ENCODE data around the gene ADCYAP1.

- TF ChIP-seq POLR2A (IDR thresholded peaks at IDR 0.05), result no peak
- TF ChIP-seq, protein P1, sequence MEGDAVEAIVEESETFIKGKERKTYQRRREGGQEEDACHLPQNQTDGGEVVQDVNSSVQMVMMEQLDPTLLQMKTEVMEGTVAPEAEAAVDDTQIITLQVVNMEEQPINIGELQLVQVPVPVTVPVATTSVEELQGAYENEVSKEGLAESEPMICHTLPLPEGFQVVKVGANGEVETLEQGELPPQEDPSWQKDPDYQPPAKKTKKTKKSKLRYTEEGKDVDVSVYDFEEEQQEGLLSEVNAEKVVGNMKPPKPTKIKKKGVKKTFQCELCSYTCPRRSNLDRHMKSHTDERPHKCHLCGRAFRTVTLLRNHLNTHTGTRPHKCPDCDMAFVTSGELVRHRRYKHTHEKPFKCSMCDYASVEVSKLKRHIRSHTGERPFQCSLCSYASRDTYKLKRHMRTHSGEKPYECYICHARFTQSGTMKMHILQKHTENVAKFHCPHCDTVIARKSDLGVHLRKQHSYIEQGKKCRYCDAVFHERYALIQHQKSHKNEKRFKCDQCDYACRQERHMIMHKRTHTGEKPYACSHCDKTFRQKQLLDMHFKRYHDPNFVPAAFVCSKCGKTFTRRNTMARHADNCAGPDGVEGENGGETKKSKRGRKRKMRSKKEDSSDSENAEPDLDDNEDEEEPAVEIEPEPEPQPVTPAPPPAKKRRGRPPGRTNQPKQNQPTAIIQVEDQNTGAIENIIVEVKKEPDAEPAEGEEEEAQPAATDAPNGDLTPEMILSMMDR (IDR thresholded peaks at IDR 0.05), result no peak
Observed at GRCh38 chr18:904218-905090, at the start of gene ADCYAP1.

Measured in heart left ventricle (tissue), 13 donors.